SK-N-MC (cell line): ENCODE results near the gene LIN28B.
"Not testable (repeated sequence)": the region's sequence is repeated elsewhere in the genome, so short reads cannot be mapped to it uniquely, and the experiment has no call there.

Experiments
- DNase-seq: peaks from one replicate; pipeline ENCODE4 v3.0.0-alpha.2; 2011; ENCODE audit warnings: low read depth, low spot score
- H3K27ac ChIP-seq: fragments of 200-600 bp; sonication (generic); 2 replicates; pipeline ENCODE4 v1.5.1; 2016; ENCODE audit warnings: mixed run types
- H3K36me3 ChIP-seq: fragments of 200-600 bp; sonication (generic); 2 replicates; pipeline ENCODE4 v1.6.1; 2017; ENCODE audit warnings: antibody characterized with exemption, low read length, mixed read lengths; ENCODE audit not compliant: insufficient read depth
- H3K4me3 ChIP-seq: fragments of 200-600 bp; sonication (generic); 2 replicates; pipeline ENCODE4 v1.5.1; 2016
- H3K9ac ChIP-seq: fragments of 200-600 bp; sonication (generic); 2 replicates; pipeline ENCODE4 v1.8.0; 2017; ENCODE audit warnings: mixed run types, mixed read lengths; ENCODE audit not compliant: insufficient read length
- H3K9me3 ChIP-seq: fragments of 200-600 bp; sonication (generic); 2 replicates; pipeline ENCODE4 v1.6.1; 2017; ENCODE audit warnings: low read depth, mild to moderate bottlenecking, antibody characterized with exemption, low read length, moderate library complexity, mixed read lengths
- EZH2 ChIP-seq: fragments of 200-600 bp; sonication (generic); IDR thresholded peaks from one replicate; pipeline ENCODE4 v1.6.1; 2017; ENCODE audit warnings: antibody characterized with exemption
- FOXP2 ChIP-seq: optimal IDR thresholded peaks from 2 replicates; pipeline ENCODE3; 2011; ENCODE audit warnings: mild to moderate bottlenecking, moderate library complexity; ENCODE audit not compliant: insufficient read depth; ENCODE audit errors: extremely low read length, control extremely low read depth
- POLR2AphosphoS5 ChIP-seq: IDR thresholded peaks from 2 replicates; pipeline ENCODE4 v1.6.1; 2012; ENCODE audit warnings: mild to moderate bottlenecking, low read depth, low read length, borderline replicate concordance

The LIN28B gene

DNA sequence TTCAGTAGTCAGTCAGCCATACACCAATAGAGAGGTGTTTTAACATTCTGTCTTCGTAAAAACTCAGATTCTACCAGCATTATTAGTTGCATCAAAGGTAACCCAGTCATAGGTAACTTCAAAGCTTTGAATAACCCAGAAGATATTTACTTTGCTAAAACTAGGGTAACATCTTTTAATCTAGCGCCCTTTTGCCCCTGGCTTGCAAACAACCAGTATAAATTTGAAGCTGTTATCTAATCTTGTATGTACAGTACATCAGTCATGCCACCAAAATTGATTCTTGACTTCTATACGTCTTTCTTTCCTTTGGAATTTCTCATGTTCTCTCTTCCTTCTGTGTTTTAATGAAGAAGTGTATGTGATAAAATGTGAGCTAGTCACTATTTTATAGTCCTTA, 109.3 kb downstream of the LIN28B start:
- H3K36me3 ChIP-seq, result no peaks in the 10 kb centered on the region
- H3K9ac ChIP-seq, result no peak overlapping the region
- H3K9me3 ChIP-seq, result no peaks in the 10 kb centered on the region
- no peak for DNase-seq
- no peak overlapping the region for H3K4me3 ChIP-seq
- TF ChIP-seq POLR2AphosphoS5 (no peak), FOXP2 (no peak), EZH2 (no peak)
- H3K27ac ChIP-seq, result no peak overlapping the region

DNA sequence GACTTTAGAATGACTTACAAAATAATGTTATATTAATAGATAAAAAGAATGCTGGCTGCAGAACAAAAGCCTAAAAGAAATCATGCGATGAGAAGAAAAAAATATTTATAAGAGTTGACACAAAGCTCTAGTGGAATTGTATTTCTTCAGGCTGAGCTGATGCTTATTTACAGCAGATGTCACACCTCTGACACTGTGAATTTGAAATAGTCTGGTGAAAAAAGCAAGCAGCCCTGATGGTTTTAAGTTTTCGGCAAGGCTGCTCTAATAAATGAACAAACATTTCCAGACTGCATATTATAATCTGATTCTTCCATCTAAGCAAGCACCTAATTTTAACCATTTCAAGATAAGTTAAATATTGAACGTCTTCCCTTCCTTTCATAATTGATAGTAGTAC, 109.9 kb downstream of the LIN28B start:
- Histone ChIP-seq H3K27ac (no peak overlapping the region), H3K9me3 (no peaks in the 10 kb centered on the region), H3K9ac (no peak overlapping the region), H3K4me3 (no peak overlapping the region), H3K36me3 (no peaks in the 10 kb centered on the region)
- no peak for TF ChIP-seq EZH2
- no peak for TF ChIP-seq FOXP2
- no peak for TF ChIP-seq POLR2AphosphoS5
- no peak for DNase-seq

DNA sequence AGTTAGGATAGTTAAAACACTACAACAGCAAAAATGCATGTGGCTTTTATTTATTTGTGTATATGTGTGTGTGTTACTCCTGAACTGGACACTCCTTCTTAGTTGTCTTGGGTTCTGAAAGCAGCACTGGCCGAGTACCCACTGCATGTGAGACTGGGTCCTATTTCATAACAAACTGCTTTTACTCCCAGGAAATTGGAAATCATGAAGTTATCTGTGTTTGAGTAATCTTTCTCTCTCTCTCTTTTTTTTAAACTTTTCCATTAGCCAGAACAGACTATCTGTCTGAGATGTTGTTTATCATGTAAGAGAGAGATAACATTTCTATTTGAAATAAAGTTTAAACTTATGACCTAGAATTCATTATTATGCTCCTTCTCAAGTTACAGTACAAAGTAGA, 110.4 kb downstream of the LIN28B start:
- no peak for DNase-seq
- no peak overlapping the region for H3K9ac ChIP-seq
- H3K36me3 ChIP-seq, result no peaks in the 10 kb centered on the region
- no peaks in the 10 kb centered on the region for H3K9me3 ChIP-seq
- TF ChIP-seq EZH2, result no peak
- no peak for TF ChIP-seq FOXP2
- TF ChIP-seq POLR2AphosphoS5, result no peak
- no peak overlapping the region for H3K4me3 ChIP-seq
- no peak overlapping the region for H3K27ac ChIP-seq

DNA sequence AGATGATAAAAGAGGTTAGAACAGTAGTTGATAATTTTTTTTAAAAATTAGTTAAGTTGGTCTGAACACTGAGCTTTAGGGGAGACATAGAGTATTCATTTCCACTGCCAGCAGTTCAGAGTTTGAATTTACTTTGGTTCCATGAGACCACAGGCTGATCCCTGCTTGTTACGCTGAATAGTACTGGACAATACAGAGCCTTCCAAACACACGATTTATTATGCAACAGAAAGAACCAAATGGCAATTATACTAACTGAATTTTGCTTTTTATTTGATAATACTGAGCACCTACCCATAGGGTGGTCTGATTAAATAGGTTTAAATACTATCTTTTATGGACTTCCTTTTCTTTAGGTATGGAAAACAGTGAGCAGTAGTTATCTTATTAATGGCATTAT, 111.5 kb downstream of the LIN28B start:
- Histone ChIP-seq H3K9me3 (no peaks in the 10 kb centered on the region), H3K4me3 (no peak overlapping the region), H3K36me3 (no peaks in the 10 kb centered on the region), H3K9ac (no peak overlapping the region), H3K27ac (no peak overlapping the region)
- TF ChIP-seq FOXP2, result no peak
- TF ChIP-seq EZH2, result no peak
- TF ChIP-seq POLR2AphosphoS5, result no peak
- no peak for DNase-seq

DNA sequence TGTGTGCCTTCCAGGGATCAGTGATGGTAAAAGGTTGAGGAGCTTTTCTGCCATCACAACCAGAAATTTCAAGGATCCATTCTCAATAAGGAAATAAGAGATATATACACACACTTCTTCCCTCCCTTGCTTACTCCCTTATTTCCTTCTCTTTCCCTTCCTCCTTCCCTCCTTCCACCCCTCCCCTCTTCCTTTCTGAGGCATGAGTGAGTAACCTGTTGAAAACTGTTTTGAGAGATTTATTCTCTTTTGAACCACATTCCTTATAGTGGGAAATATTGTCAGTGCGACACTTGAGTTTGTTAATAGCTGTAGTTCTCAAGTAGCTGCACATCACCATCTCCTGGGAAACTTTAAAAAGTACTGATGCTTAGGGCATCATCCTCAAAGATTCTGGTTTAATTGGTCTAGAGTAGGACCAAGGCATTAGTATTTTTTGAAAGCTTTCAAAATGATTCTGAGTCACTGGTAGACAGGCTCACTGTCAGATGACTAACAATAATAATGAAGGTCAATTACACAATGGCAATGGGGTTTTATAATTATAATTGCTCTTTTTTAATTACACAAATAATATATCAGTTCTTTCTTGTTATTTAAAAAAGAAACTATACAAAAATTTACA, 113.0 kb downstream of the LIN28B start:
- Histone ChIP-seq H3K9me3 (no peaks in the 10 kb centered on the region), H3K27ac (no peak overlapping the region), H3K36me3 (no peaks in the 10 kb centered on the region), H3K9ac (no peak overlapping the region), H3K4me3 (no peak overlapping the region)
- TF ChIP-seq POLR2AphosphoS5 (no peak), FOXP2 (no peak), EZH2 (no peak)
- DNase-seq, result no peak

DNA sequence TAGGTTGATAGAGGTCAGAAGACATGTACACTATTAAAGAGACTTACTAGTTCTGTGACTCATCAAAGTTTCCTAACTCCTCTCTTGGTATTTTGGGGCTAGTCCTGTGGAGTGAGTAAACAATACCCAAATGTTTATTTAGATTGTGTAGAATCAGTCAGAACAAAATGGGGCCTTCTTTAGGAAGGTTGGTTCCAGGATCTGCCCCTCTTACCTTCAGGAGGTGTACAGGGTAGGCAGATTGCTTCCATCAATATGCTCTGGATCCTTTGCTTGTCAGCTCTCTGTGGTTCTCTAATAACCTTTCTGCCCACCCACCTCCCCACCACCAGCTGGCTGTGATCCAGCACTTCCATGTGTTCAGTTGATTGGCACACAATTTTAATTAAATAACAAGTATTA, 115.9 kb downstream of the LIN28B start:
- Histone ChIP-seq H3K9me3 (no peaks in the 10 kb centered on the region), H3K27ac (no peak overlapping the region), H3K36me3 (no peaks in the 10 kb centered on the region), H3K4me3 (no peak overlapping the region), H3K9ac (no peak overlapping the region)
- no peak for TF ChIP-seq FOXP2
- TF ChIP-seq EZH2, result no peak
- no peak for TF ChIP-seq POLR2AphosphoS5
- DNase-seq, result no peak

DNA sequence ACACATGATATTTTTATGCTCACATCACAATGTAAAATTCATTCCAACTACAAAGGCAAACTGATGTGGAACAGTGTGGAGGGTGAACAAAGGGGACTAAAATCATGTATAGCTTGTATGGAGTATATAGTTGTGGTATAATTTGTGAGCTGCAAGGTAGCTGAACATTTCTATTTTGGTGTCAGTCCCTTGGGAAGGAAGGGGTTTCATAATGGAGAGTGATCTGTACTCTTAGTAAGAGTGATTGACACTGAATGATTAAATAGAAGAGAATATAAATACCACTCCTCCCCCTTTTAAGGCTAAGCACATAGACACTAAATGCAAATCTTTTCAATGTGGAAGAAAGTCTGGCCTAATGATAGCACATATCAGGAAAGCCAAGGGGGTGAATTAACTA, 118.3 kb downstream of the LIN28B start:
- no peak overlapping the region for H3K27ac ChIP-seq
- no peak overlapping the region for H3K9ac ChIP-seq
- no peak overlapping the region for H3K4me3 ChIP-seq
- no peak for TF ChIP-seq FOXP2
- TF ChIP-seq EZH2, result no peak
- no peak for TF ChIP-seq POLR2AphosphoS5
- DNase-seq, result no peak
- peaks cover 17% of the 10 kb centered on the region for H3K36me3 ChIP-seq
- no peaks in the 10 kb centered on the region for H3K9me3 ChIP-seq

DNA sequence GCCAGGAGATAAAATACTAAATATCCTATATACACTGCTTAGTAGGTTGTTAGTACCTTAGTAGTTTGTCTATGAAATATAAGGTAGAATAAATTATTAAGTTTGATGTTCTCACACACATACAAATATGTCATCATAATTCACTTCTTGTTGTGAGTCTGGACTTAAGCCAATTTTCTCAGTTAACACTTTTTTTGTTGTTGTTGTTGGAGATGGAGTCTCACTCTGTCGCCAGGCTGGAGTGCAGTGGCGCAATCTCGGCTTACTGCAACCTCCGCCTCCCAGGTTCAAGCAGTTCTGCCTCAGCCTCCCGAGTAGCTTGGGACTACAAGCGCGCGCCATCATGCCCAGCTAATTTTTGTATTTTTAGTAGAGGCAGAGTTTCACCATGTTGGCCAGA, 119.5 kb downstream of the LIN28B start:
- peaks cover 21% of the 10 kb centered on the region for H3K36me3 ChIP-seq
- not testable (repeated sequence) for H3K9ac ChIP-seq, DNase-seq, H3K9me3 ChIP-seq, H3K4me3 ChIP-seq, H3K27ac ChIP-seq
